Epidermal melanocyte (primary cell): ENCODE results near the gene ZBED4.
A peak's percentile ranks its signal among the peaks of the same experiment; 100 is the strongest.

Experiments used
- DNase-seq: peaks from one replicate; pipeline ENCODE4 v3.0.0; 2011; ENCODE audit warnings: low spot score; ENCODE audit not compliant: insufficient read length

Gene ZBED4

GRCh38 chr22:49934891-49935557, 81.4 kb downstream of the ZBED4 start:
- DNase-seq: no peak

- no peak for DNase-seq
Measured at GRCh38 chr22:49935561-49935960, 81.9 kb downstream of the ZBED4 start.

GRCh38 chr22:49936018-49936972, 82.7 kb downstream of the ZBED4 start:
- no peak for DNase-seq

GRCh38 chr22:49936973-49937757, 83.5 kb downstream of the ZBED4 start:
- DNase-seq: no peak

- peak; percentile 80 for DNase-seq
Measured at GRCh38 chr22:49937758-49938564, 84.3 kb downstream of the ZBED4 start.

- no peak for DNase-seq
Measured at GRCh38 chr22:49938565-49939136, 85.0 kb downstream of the ZBED4 start.
